Measurements from ENCODE around the gene SIGLEC1.

- TF ChIP-seq EZH2 (IDR thresholded peaks at IDR 0.05; ENCODE audit: borderline replicate concordance, insufficient read depth, low read depth, low read length, poor library complexity, severe bottlenecking) (no peak), CTCF (IDR thresholded peaks at IDR 0.05) (peak; percentile 75)
Measured at GRCh38 chr20:3753098-3753497, 40.7 kb upstream of the SIGLEC1 start.

Data from B cell (primary cell).